ENCODE data around the gene FAM241A. TPM values are rescaled to one million over a fixed set of nuclear protein-coding genes. Genes with fewer than 3 reads are reported as not detected.

FAM241A gene
- polyA plus RNA-seq, 3 donors, result 1.8 to 5.5 (median 4.8) TPM

GRCh38 chr4:112219826-112220366 is 74.6 kb downstream of the FAM241A start:
- peaks cover 2 to 11% (median 7%) of the 10 kb centered on the region in 7 donors for H3K9me3 Mint-ChIP-seq

GRCh38 chr4:112222219-112222955 is 77.1 kb downstream of the FAM241A start:
- no peaks in the 10 kb centered on the region for H3K36me3 Mint-ChIP-seq
- no peak overlapping the region for H3K4me3 Mint-ChIP-seq
- Histone ChIP-seq H3K27me3 (ENCODE audit: control insufficient read depth in 2 of 2, insufficient read depth in 2 of 2, low read length in 2 of 2) (no peaks in the 10 kb centered on the region), H3K4me1 (ENCODE audit: control insufficient read depth in 1 of 2, insufficient read depth in 2 of 2, low read length in 2 of 2) (no peaks in the 10 kb centered on the region), H2AFZ (ENCODE audit: insufficient read depth, low read depth, low read length, poor library complexity, severe bottlenecking) (no peak overlapping the region), H3K9ac (ENCODE audit: insufficient read depth, low read length, poor library complexity, severe bottlenecking) (no peak overlapping the region), H3K4me2 (replicated peaks; ENCODE audit: extremely low read depth, low read length, poor library complexity, severe bottlenecking) (no peak overlapping the region), H3K36me3 (replicated peaks in 1 of 2; ENCODE audit: control insufficient read depth in 1 of 2, insufficient read depth in 2 of 2, low read length in 2 of 2) (no peaks in the 10 kb centered on the region), H3K4me3 (replicated peaks in 1 of 3; ENCODE audit: low read depth in 2 of 3, low read length in 3 of 3) (no peak overlapping the region), H3K9me3 (replicated peaks in 1 of 2; ENCODE audit: control insufficient read depth in 1 of 2, insufficient read depth in 1 of 2, low read length in 2 of 2) (peaks cover 0 to 8% of the 10 kb centered on the region in 2 donors), H4K20me1 (ENCODE audit: insufficient read depth, low read length) (no peaks in the 10 kb centered on the region), H3K79me2 (ENCODE audit: insufficient read depth, low read length) (no peaks in the 10 kb centered on the region), H3K27ac (ENCODE audit: low read depth in 1 of 2, low read length in 2 of 2) (no peak overlapping the region)
- no peaks in the 10 kb centered on the region for H3K4me1 Mint-ChIP-seq
- H3K27ac Mint-ChIP-seq, result no peak overlapping the region
- peaks cover 2 to 11% (median 6%) of the 10 kb centered on the region in 7 donors for H3K9me3 Mint-ChIP-seq
- intact Hi-C loops (cut with micrococcal nuclease), result no loop called here
- 99% methylated on average over 42 of the region's 43 CpGs for WGBS (ENCODE audit: insufficient coverage)
- H3K27me3 Mint-ChIP-seq (ENCODE audit: low read depth in 3 of 3), result peaks cover 0 to 2% (median 2%) of the 10 kb centered on the region in 3 donors
- no peak for DNase-seq
- no peak for TF ChIP-seq CTCF (IDR thresholded peaks at IDR 0.05)

More at GRCh38 chr4:112219826-112220366, 74.6 kb downstream of the FAM241A start:
- no peak overlapping the region for H3K27ac ChIP-seq (ENCODE audit: low read depth in 1 of 2, low read length in 2 of 2)
- H3K9me3 ChIP-seq (replicated peaks in 1 of 2; ENCODE audit: control insufficient read depth in 1 of 2, insufficient read depth in 1 of 2, low read length in 2 of 2), result peaks cover 0 to 8% of the 10 kb centered on the region in 2 donors
- Mint-ChIP-seq H3K27ac (no peak overlapping the region), H3K4me1 (peaks cover 1% of the 10 kb centered on the region), H3K36me3 (no peaks in the 10 kb centered on the region), H3K27me3 (ENCODE audit: low read depth in 3 of 3) (peaks cover 0 to 2% (median 2%) of the 10 kb centered on the region in 3 donors), H3K4me3 (no peak overlapping the region)
- no peaks in the 10 kb centered on the region for H4K20me1 ChIP-seq (ENCODE audit: insufficient read depth, low read length)
- H3K4me1 ChIP-seq (ENCODE audit: control insufficient read depth in 1 of 2, insufficient read depth in 2 of 2, low read length in 2 of 2), result peaks cover 0 to 1% of the 10 kb centered on the region in 2 donors
- intact Hi-C loops (cut with micrococcal nuclease), result no loop called here
- H2AFZ ChIP-seq (ENCODE audit: insufficient read depth, low read depth, low read length, poor library complexity, severe bottlenecking), result no peak overlapping the region
- 93% methylated on average over 7 of the region's 7 CpGs for WGBS (ENCODE audit: insufficient coverage)
- no peaks in the 10 kb centered on the region for H3K36me3 ChIP-seq (replicated peaks in 1 of 2; ENCODE audit: control insufficient read depth in 1 of 2, insufficient read depth in 2 of 2, low read length in 2 of 2)
- H3K79me2 ChIP-seq (ENCODE audit: insufficient read depth, low read length), result no peaks in the 10 kb centered on the region
- H3K4me2 ChIP-seq (replicated peaks; ENCODE audit: extremely low read depth, low read length, poor library complexity, severe bottlenecking), result no peak overlapping the region
- H3K9ac ChIP-seq (ENCODE audit: insufficient read depth, low read length, poor library complexity, severe bottlenecking), result no peak overlapping the region
- TF ChIP-seq CTCF (IDR thresholded peaks at IDR 0.05), result no peak
- DNase-seq, result no peak
- no peak overlapping the region for H3K4me3 ChIP-seq (replicated peaks in 1 of 3; ENCODE audit: low read depth in 2 of 3, low read length in 3 of 3)
- no peaks in the 10 kb centered on the region for H3K27me3 ChIP-seq (ENCODE audit: control insufficient read depth in 2 of 2, insufficient read depth in 2 of 2, low read length in 2 of 2)

Data from CD14-positive monocyte (primary cell).